DOHH2 (cell line): ENCODE measurements around the gene PICK1.

Experiments
- CTCF ChIP-seq: fragments of 200-600 bp; sonication (generic); IDR thresholded peaks from one replicate; pipeline ENCODE4 v1.5.1; 2014; ENCODE audit warnings: antibody characterized with exemption, mild to moderate bottlenecking, low read depth, low read length; ENCODE audit not compliant: poor library complexity, severe bottlenecking
- EZH2phosphoT487 ChIP-seq: fragments of 200-600 bp; sonication (generic); IDR thresholded peaks from 2 replicates; pipeline ENCODE4 v1.6.1; 2017; ENCODE audit warnings: borderline replicate concordance, mild to moderate bottlenecking, antibody characterized with exemption, low read length, moderate library complexity, mixed read lengths

- TF ChIP-seq CTCF: no peak
- no peak for TF ChIP-seq EZH2phosphoT487
Observed at GRCh38 chr22:38107692-38108515, 50.7 kb downstream of the PICK1 start.
